Muscle layer of colon (tissue), 2 donors: ENCODE results near the gene ZFAND5.

ENCODE experiments used
- H3K27ac ChIP-seq: one replicate; pipeline ENCODE4 v1.7.0; 2013; ENCODE audit warnings: low read depth, mild to moderate bottlenecking, low read length, moderate library complexity
- H3K27me3 ChIP-seq, 2 donors: one replicate each; pipeline ENCODE4 v1.7.0; 2013; ENCODE audit warnings: low read length in 2 of 2, mild to moderate bottlenecking in 2 of 2; ENCODE audit not compliant: insufficient read depth in 2 of 2, control insufficient read depth in 1 of 2
- H3K36me3 ChIP-seq: one replicate; pipeline ENCODE4 v1.7.0; 2013; ENCODE audit warnings: mild to moderate bottlenecking, low read length; ENCODE audit not compliant: insufficient read depth
- H3K4me1 ChIP-seq: one replicate; pipeline ENCODE4 v1.7.0; 2013; ENCODE audit warnings: mild to moderate bottlenecking, low read length; ENCODE audit not compliant: insufficient read depth
- H3K4me3 ChIP-seq, 2 donors: one replicate each; pipeline ENCODE4 v1.7.0; 2013; ENCODE audit warnings: low read length in 2 of 2, low read depth in 1 of 2, mild to moderate bottlenecking in 1 of 2, moderate library complexity in 1 of 2
- H3K9ac ChIP-seq: one replicate; pipeline ENCODE4 v1.7.0; 2013; ENCODE audit warnings: low read length
- H3K9me3 ChIP-seq: one replicate; pipeline ENCODE4 v1.7.0; 2013; ENCODE audit warnings: mild to moderate bottlenecking, low read length
- donor health status: abdominal sarcoma.
- donor health status: Adenocarcinoma of cecum.

Gene ZFAND5

DNA sequence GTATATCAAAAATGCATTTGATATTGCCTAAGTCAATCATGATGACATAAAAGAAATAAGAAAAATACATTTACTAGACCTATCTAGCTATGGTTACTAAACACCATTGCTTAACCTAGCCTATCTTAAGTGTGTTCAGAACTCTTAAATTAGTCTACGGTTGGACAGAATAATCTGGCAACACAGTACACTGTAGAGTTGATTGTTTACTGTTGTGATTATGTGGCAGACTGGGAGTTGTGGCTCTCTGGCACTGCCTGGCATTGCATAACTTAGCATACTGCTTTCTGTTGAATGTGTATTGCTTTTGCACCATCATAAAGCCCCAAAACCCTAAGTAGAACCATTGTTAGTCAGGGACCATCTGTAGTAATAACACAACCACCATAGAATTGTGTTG is 21.2 kb upstream of the ZFAND5 start:
- no peak overlapping the region for H3K27ac ChIP-seq
- H3K9me3 ChIP-seq = no peaks in the 10 kb centered on the region
- H3K9ac ChIP-seq = no peak overlapping the region
- H3K36me3 ChIP-seq = no peaks in the 10 kb centered on the region
- H3K4me1 ChIP-seq = no peaks in the 10 kb centered on the region
- H3K27me3 ChIP-seq = no peaks in the 10 kb centered on the region
- H3K4me3 ChIP-seq = no peak overlapping the region

DNA sequence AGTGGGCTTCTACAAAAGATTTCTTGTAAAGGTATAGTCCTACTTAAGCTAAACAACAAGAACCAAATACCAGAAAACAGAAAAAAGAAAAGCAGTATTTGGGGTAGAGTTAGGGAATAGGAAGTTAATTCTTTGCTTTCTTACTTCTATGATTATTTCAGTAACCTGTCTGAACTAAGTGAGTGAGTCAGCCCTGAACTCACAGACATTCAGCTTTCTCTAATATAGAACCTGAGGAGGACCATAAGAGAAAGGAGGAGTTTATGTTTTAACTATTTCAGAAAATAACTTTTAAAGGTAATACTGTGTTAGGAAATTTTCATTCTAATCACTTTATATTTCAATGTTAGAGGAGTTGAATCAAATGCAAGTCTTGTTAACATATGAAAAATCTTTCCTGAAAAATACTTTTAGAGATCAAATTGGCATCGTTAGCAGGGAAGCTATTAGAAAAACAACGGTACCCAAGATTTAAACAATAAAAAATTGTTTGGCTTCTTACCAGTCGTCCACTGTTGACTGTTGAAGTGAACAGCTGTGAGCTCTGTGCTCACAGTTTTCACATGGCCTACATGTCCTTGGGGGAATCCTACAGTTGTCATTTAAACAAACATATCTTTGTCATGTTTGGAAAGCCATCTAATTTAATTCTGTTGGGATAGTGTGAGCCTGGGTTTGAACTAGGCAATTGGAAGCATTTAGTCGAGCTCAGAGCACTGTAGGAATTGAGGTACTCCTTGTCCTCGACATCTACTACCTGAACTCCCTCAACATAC is 19.9 kb upstream of the ZFAND5 start:
- H3K4me3 ChIP-seq = no peak overlapping the region
- no peak overlapping the region for H3K9ac ChIP-seq
- H3K36me3 ChIP-seq = no peaks in the 10 kb centered on the region
- no peaks in the 10 kb centered on the region for H3K4me1 ChIP-seq
- H3K27me3 ChIP-seq = no peaks in the 10 kb centered on the region
- no peaks in the 10 kb centered on the region for H3K9me3 ChIP-seq
- no peak overlapping the region for H3K27ac ChIP-seq

DNA sequence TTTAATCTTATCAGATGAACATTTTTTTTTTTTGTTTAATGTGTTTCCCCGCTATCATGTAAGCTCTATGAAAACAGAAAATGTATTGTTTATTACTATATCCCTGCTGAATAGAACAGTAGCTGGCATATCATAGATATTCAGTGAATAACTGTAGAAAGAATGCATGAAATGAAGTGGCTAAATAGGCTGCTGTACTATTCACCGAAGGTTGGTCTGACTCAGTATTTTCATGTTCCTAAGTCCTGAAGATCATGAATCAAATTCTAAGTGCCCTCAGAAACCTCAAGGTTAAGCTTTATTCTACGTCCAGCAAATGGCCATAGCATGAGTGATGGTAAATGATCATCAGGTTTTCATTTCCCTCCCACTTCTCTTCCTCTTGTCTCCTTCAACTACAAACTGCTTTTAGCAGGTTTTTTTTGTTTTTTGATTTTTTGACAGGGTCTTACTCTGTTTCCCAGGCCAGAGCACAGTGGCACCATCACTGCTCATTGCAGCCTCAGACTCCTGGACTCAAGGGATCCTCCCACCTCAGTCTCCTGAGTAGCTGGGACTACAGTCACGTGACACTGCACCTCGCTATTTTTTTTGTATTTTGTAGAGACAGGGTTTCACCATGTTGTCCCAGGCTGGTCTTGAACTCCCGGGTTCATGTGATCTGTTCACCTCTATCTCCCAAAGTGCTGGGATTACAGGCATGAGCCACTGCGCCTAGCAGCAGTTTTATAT is 19.1 kb upstream of the ZFAND5 start:
- H3K9ac ChIP-seq = no peak overlapping the region
- H3K27me3 ChIP-seq = no peaks in the 10 kb centered on the region
- H3K4me1 ChIP-seq = no peaks in the 10 kb centered on the region
- H3K4me3 ChIP-seq = no peak overlapping the region
- H3K9me3 ChIP-seq = no peaks in the 10 kb centered on the region
- H3K36me3 ChIP-seq = no peaks in the 10 kb centered on the region
- no peak overlapping the region for H3K27ac ChIP-seq

DNA sequence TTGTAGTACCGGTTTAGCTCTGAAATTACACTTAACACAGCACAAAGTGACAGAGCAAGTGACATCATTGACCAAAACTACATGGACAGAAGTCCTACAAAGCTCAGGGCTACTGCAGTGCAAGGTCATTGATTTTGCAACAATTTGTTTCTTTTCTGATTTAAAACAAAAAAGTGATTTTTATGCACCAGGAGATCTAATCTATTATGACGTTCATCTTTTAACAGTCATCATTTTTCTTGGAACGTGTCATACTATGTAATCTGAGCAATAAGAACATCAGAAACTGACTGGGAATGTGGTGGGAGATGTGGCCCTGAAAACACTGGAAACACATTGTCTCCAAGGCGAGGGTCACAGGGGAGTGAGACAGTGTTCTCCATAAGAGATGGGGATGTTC is 17.4 kb upstream of the ZFAND5 start:
- H3K9ac ChIP-seq = no peak overlapping the region
- H3K9me3 ChIP-seq = no peaks in the 10 kb centered on the region
- no peaks in the 10 kb centered on the region for H3K4me1 ChIP-seq
- no peaks in the 10 kb centered on the region for H3K36me3 ChIP-seq
- H3K27me3 ChIP-seq = no peaks in the 10 kb centered on the region
- no peak overlapping the region for H3K27ac ChIP-seq
- H3K4me3 ChIP-seq = no peak overlapping the region

DNA sequence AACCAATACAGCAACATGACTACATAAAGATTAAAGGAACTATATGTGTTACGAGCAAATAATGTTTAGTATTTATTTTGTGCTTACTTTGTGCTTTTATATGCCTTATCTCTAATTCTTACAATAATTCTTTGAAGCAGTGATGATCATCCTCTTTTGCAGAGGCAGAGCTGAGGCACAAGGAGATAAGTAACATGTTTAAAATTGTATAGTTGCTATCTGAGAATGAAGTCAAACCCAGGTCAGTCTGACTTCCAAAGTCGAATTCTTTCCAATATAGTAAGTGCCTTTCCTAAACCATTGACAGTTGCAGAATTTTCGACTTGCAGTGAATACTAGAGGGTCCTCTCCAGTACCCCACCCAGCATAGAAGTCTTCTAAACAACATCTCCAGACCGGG is 12.0 kb upstream of the ZFAND5 start:
- no peak overlapping the region for H3K27ac ChIP-seq
- no peak overlapping the region for H3K4me3 ChIP-seq
- H3K27me3 ChIP-seq = no peaks in the 10 kb centered on the region
- H3K9ac ChIP-seq = no peak overlapping the region
- H3K36me3 ChIP-seq = no peaks in the 10 kb centered on the region
- no peaks in the 10 kb centered on the region for H3K9me3 ChIP-seq
- H3K4me1 ChIP-seq = no peaks in the 10 kb centered on the region

DNA sequence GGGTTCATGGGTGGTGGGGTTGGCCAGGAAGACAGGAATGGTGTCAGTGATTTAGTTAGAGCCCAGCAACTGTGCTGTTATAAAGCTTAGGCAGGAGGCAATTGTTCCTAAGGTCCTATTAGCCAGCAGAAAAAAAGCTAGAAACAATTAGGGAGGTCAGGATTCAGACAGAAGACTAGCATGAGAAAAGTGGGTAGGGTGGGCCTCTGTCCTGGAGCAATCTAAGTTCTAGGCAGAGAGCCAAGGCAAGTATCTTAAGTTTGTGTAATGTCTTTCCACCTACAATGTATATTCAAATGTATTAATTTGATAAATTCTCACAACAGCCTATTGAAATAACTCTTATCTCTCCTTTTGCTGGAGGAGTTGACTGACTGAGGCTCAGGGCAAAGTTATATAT is 6.1 kb upstream of the ZFAND5 start:
- no peaks in the 10 kb centered on the region for H3K36me3 ChIP-seq

DNA sequence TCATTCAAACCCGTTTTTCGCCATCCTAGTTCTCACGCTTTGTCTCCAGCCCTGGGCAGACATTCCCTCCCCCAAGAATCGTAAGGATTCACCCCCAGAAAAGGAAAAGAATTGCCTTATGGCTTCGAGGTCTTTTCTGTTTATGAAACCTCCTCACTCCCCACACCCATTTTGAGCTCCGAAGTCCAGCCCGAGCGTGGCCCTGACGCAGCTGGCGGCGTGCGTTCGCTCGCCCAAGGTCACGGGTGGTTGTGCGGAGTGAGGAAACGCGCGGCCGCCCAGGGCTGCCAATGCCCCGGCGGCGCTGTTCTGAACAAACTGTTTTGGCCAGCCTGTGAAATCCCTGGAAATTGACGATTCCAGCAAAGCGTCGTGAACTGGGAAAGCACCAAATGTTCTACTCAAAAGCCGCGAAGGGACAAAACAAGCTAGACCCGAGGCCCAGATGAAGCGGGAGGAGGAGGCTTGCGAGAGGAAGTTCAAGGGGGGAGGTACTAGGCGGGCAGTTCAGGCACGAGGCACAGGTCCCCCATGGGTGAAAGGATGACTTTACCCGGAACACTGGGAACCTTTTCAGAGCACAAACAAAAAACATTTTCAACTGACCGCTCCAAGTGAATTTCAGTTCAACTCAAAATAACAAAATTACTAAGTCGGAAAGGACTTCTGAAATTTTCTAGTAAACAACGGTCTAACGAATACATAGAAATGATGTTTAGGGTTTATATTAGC is 683 bp upstream of the ZFAND5 start:
- peaks cover 14% of the 10 kb centered on the region for H3K4me1 ChIP-seq
- H3K9ac ChIP-seq = peak overlapping the region; percentile 96
- no peaks in the 10 kb centered on the region for H3K9me3 ChIP-seq
- H3K27me3 ChIP-seq = no peaks in the 10 kb centered on the region
- H3K36me3 ChIP-seq = peaks cover 2% of the 10 kb centered on the region
- peak overlapping the region; percentile 100 for H3K27ac ChIP-seq
- H3K4me3 ChIP-seq = peak overlapping the region; percentile 11 to 80

More for the DNA sequence above, 6.1 kb upstream of the ZFAND5 start:
- Histone ChIP-seq H3K9me3 (no peaks in the 10 kb centered on the region), H3K4me3 (no peak overlapping the region), H3K4me1 (no peaks in the 10 kb centered on the region), H3K27ac (no peak overlapping the region), H3K9ac (no peak overlapping the region), H3K27me3 (no peaks in the 10 kb centered on the region)

DNA sequence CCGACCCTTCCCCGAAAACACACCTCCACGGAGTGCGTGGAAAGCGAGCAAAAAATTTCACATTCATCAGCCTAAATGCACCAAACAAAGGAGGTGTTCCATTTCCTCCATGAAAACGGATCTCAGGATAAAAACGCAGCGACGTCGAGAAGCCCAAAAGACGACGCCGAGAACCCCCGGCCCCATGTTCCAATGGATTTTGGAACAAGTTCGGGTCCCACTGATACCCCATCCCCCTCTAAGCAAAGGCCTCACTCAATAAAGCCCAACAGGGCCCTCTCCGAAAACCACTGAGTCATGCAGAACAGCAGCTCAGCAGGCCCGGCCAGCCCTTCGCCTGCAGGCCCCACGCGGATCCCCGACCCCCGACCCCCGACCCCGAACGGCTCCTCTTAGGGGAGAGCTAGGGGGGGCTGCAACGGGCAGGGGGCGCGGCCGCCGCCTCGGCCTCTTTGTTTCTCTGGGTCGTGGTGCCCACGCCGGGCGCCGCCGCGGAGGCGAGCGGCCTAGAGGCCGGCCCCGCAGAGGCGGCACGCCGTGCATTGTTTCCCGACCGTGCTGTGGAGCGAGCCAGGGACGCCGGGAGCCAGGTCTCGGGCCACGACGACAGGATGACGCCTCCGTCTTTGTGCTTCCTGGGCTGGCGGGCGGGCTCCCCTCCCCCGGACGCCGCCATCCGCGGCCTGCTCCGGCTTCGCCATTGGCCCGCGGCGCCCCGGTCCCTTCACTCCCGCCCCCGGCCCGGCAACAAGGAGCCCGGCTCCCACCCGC is 915 bp downstream of the ZFAND5 start:
- H3K36me3 ChIP-seq = peaks cover 18% of the 10 kb centered on the region
- H3K27ac ChIP-seq = peak overlapping the region; percentile 100
- peak overlapping the region; percentile 94 to 99 for H3K4me3 ChIP-seq
- H3K9me3 ChIP-seq = no peaks in the 10 kb centered on the region
- no peaks in the 10 kb centered on the region for H3K27me3 ChIP-seq
- peaks cover 30% of the 10 kb centered on the region for H3K4me1 ChIP-seq
- peak overlapping the region; percentile 99 for H3K9ac ChIP-seq

DNA sequence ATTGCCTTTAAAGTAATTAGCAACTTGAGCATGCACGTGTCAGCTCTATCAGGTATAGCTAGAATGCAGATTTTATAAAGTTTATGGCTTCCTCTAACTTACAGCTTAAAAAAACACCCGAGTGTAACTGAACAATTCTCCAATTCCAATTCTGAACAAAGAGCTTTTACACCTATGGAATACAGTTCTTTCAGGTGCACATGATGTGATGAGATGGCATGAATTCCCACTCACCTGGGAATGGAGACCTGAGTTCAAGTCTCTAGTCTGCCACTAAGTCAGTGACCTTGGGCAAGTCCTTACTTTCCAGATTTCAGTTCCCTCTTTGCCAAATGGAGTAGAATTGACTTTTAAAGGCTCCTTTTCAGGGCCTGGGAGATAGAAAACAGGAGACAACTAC is 1.8 kb downstream of the ZFAND5 start:
- H3K9ac ChIP-seq = peak overlapping the region; percentile 99
- no peaks in the 10 kb centered on the region for H3K9me3 ChIP-seq
- H3K27ac ChIP-seq = peak overlapping the region; percentile 100
- H3K36me3 ChIP-seq = peaks cover 23% of the 10 kb centered on the region
- H3K27me3 ChIP-seq = no peaks in the 10 kb centered on the region
- peaks cover 38% of the 10 kb centered on the region for H3K4me1 ChIP-seq
- peak overlapping the region; percentile 94 to 99 for H3K4me3 ChIP-seq

DNA sequence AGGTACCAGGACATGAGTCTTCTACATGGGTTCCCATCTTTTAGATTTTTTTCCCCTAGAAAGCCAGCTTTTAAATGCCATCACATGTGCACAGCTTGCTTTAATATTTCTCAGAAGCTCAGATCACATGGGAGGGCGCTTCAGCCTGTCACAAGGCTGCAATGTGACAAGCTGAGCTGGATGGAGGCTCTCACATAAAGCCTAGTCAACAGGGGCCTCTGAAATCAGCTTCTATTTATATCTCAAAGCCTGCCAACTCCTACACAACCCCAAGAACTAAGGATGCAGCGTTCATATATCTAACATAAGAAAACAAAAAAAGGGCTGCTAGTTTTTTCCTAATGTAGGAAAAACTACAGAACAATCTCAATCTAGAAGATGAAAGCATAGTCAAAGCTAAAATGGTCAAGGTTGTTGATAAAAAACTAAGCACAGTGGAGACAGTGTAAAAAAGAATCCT is 2.3 kb downstream of the ZFAND5 start:
- Histone ChIP-seq H3K36me3 (peaks cover 23% of the 10 kb centered on the region), H3K9ac (peak overlapping the region; percentile 99), H3K27ac (peak overlapping the region; percentile 100), H3K4me3 (peak overlapping the region; percentile 94 to 99), H3K9me3 (no peaks in the 10 kb centered on the region), H3K27me3 (no peaks in the 10 kb centered on the region), H3K4me1 (peaks cover 43% of the 10 kb centered on the region)

DNA sequence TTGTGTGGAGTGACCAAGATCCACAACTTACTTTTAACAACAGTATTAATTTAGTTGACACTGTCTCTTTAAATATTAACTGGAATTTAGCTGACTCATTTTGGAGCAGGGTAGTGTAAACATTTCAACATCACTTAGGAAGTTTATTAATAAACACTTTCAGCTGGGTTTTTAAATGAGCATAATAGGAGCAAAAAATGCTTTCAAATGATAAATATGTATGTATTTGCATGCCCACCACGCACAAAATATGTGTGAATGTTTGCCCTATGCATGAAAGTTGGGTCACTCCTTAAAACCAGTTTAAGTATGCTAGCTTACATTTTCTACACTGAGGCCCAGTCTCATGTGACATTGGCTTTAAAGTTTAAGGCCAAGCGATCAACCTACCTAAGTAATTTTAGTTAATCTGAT is 2.9 kb downstream of the ZFAND5 start:
- Histone ChIP-seq H3K27me3 (no peaks in the 10 kb centered on the region), H3K27ac (peak overlapping the region; percentile 100), H3K4me3 (peak overlapping the region; percentile 48 to 99), H3K36me3 (peaks cover 23% of the 10 kb centered on the region), H3K4me1 (peaks cover 48% of the 10 kb centered on the region), H3K9ac (peak overlapping the region; percentile 99), H3K9me3 (no peaks in the 10 kb centered on the region)
